GM12878 (cell line): ENCODE results near the gene KIFBP. TPM values are rescaled to one million over a fixed set of nuclear protein-coding genes. Genes with fewer than 3 reads are reported as not detected.
"Not testable (repeated sequence)": the region's sequence is repeated elsewhere in the genome, so short reads cannot be mapped to it uniquely, and the experiment has no call there.

ENCODE experiments used
- ATAC-seq: fragments of 200-7000 bp; cut with Tn5 transposase; 3 replicates; pipeline ENCODE4 v1.9.1; 2020; ENCODE audit warnings: mild to moderate bottlenecking, moderate library complexity
- BruUV-seq: library from RNA; stranded (reverse); fragments of 400-500 nt; replicated peaks from 2 replicates; lab custom pipeline; 2021; lab: Mats Ljungman, UMichigan
- CTCF ChIA-PET: fragments of 300-600 bp; sonication (Branson Sonifier 250); formaldehyde crosslinking; extraction: SDS; loops from one replicate; lab custom pipeline; 2021; ENCODE audit warnings: inconsistent platforms; lab: Yijun Ruan, JAX
- POLR2A ChIA-PET: fragments of 350-600 bp; formaldehyde crosslinking; extraction: SDS; loops from one replicate; lab custom pipeline; 2021; ENCODE audit warnings: inconsistent platforms; lab: Charles Lee
- RAD21 ChIA-PET: fragments of 300-600 bp; sonication (Branson Sonifier 250); formaldehyde crosslinking; loops from one replicate; lab custom pipeline; 2023; ENCODE audit warnings: antibody characterized with exemption; ENCODE audit not compliant: unreplicated experiment; lab: Charles Lee
- SMC1A ChIA-PET: fragments of 300-600 bp; sonication (Branson Sonifier 250); formaldehyde crosslinking; loops from one replicate; lab custom pipeline; 2023; ENCODE audit not compliant: unreplicated experiment, uncharacterized antibody; lab: Charles Lee
- DNase-seq: peaks from one replicate; pipeline ENCODE4 v3.0.0-alpha.2; 2011; ENCODE audit warnings: low read depth, low spot score
- FAIRE-seq: peaks from 3 replicates; lab custom pipeline; 2011; peaks lifted over from hg19 to GRCh38; lab: Jason Lieb, UNC
- H2AFZ ChIP-seq: 2 replicates; pipeline ENCODE4 v1.6.0; 2011; ENCODE audit warnings: low read depth, low read length, control low read depth; ENCODE audit not compliant: control insufficient read depth
- H3K27ac ChIP-seq: 2 replicates; pipeline ENCODE4 v1.5.1; 2011; ENCODE audit warnings: control low read depth; ENCODE audit not compliant: control insufficient read depth, insufficient read depth
- H3K27me3 ChIP-seq, 2 experiments: replicated peaks in 1 of 2; 2 replicates each; pipeline versions ENCODE4 v1.6.0 to v1.6.1; 2011; ENCODE audit warnings: low read length in 1 of 2; ENCODE audit not compliant: control insufficient read depth in 2 of 2, insufficient read depth in 2 of 2
- H3K36me3 ChIP-seq, 2 experiments: 2 replicates each; pipeline ENCODE4 v1.5.1; 2011; ENCODE audit warnings: low read length in 1 of 2; ENCODE audit not compliant: control insufficient read depth in 2 of 2, insufficient read depth in 2 of 2
- H3K4me1 ChIP-seq: 2 replicates; pipeline ENCODE4 v1.6.1; 2011; ENCODE audit warnings: mild to moderate bottlenecking, low read length, moderate library complexity, mixed read lengths; ENCODE audit not compliant: control insufficient read depth, insufficient read depth
- H3K4me2 ChIP-seq: 2 replicates; pipeline ENCODE4 v1.6.0; 2011; ENCODE audit warnings: control low read depth; ENCODE audit not compliant: control insufficient read depth, insufficient read depth
- H3K4me3 ChIP-seq: fragments of 200-600 bp; sonication (generic); 2 replicates; pipeline ENCODE4 v1.5.1; 2016
- H3K79me2 ChIP-seq: 2 replicates; pipeline ENCODE4 v1.6.0; 2011; ENCODE audit warnings: low read length; ENCODE audit not compliant: control insufficient read depth, insufficient read depth
- H3K9ac ChIP-seq: 2 replicates; pipeline ENCODE4 v1.8.0; 2011; ENCODE audit warnings: low read length, control low read depth, mixed read lengths; ENCODE audit not compliant: control insufficient read depth, insufficient read depth
- H3K9me3 ChIP-seq: replicated peaks from 3 replicates; pipeline ENCODE4 v1.5.1; 2011; ENCODE audit warnings: mild to moderate bottlenecking, low read length; ENCODE audit not compliant: control insufficient read depth, insufficient read depth
- H4K20me1 ChIP-seq: 2 replicates; pipeline ENCODE4 v1.6.0; 2011; ENCODE audit not compliant: control insufficient read depth, insufficient read depth
- ASH2L ChIP-seq: fragments of 300-600, 200-600 bp; sonication (generic); IDR thresholded peaks from 2 replicates; pipeline ENCODE4 v1.6.1; 2017; ENCODE audit warnings: low read depth, mild to moderate bottlenecking, borderline replicate concordance
- EED ChIP-seq: sonication (generic); IDR thresholded peaks from 2 replicates; pipeline ENCODE4 v1.6.1; 2016; ENCODE audit warnings: antibody characterized with exemption, low read depth
- MEF2B ChIP-seq: fragments of 450-650 bp; IDR thresholded peaks from 2 replicates; pipeline ENCODE4 v1.6.1; 2018; ENCODE audit warnings: mild to moderate bottlenecking, moderate library complexity; ENCODE audit not compliant: partially characterized antibody, poor library complexity, severe bottlenecking
- NR2C1 ChIP-seq: fragments of 450-650 bp; IDR thresholded peaks from 2 replicates; pipeline ENCODE4 v1.6.1; 2017; ENCODE audit warnings: antibody characterized with exemption, mild to moderate bottlenecking, moderate library complexity
- SIN3A ChIP-seq: IDR thresholded peaks from 2 replicates; pipeline ENCODE4 v1.6.1; 2012; ENCODE audit warnings: low read depth, low read length, improper control_type of control experiment
- SIX5 ChIP-seq: IDR thresholded peaks from 2 replicates; pipeline ENCODE4 v1.6.1; 2011; ENCODE audit warnings: mild to moderate bottlenecking, low read depth, low read length, moderate library complexity; ENCODE audit not compliant: severe bottlenecking
- TARDBP ChIP-seq: IDR thresholded peaks from 2 replicates; pipeline ENCODE4 v1.6.1; 2016; ENCODE audit warnings: borderline replicate concordance
- WGBS: methylation state at CpG from one replicate; pipeline ENCODE4 v1.1.6; 2016; ENCODE audit warnings: low lambda C conversion rate; ENCODE audit not compliant: insufficient replicate concordance, insufficient coverage; ENCODE audit errors: missing lambda C conversion rate; 5-methylcytosine and 5-hydroxymethylcytosine counted together
- in situ Hi-C: fragments of 300-500 bp; cut with MboI; formaldehyde crosslinking; loops from 9 replicates; pipeline ENCODE4 v1.14.3; 2018; ENCODE audit warnings: mixed read lengths
- intact Hi-C: fragments of 100-400 bp; cut with micrococcal nuclease; formaldehyde crosslinking; loops from one replicate; pipeline ENCODE4 v1.14.2; 2022; ENCODE audit not compliant: unreplicated experiment
- polyA plus RNA-seq, 11 experiments: library from polyadenylated mRNA; depleted of rRNA in 4 of 11; unstranded in 6 of 11; stranded (reverse) in 5 of 11; fragments of >200 nt; fragmentation: Nextera tagmentation in 4 of 11; fragmentation: Illumina TruSeq in 1 of 11; extraction: Ambion mirVana in 4 of 11; extraction: Trizol in 1 of 11; gene quantifications; 1 replicate in 1 of 11; 2 replicates in 10 of 11; pipeline versions ENCODE4 v1.2.1 to v1.2.3, GENCODE V29; 2011 to 2016; ENCODE audit warnings: inconsistent platforms in 2 of 11, missing spikeins in 2 of 11, low read depth in 1 of 11
- total RNA-seq, 4 experiments: library from RNA; depleted of rRNA in 3 of 4; stranded (reverse); fragments of >200 nt in 3 of 4; fragmentation: Illumina TruSeq in 1 of 4; extraction: Trizol in 1 of 4; gene quantifications; 2 replicates each; pipeline versions ENCODE4 v1.2.1 to v1.2.3, GENCODE V29; 2013 to 2021
- TF ChIP-seq, protein P1 (sequence below): fragments of 450-650 bp; IDR thresholded peaks from 2 replicates; pipeline ENCODE4 v1.6.1; 2017; ENCODE audit warnings: mild to moderate bottlenecking, low read depth, inconsistent platforms; ENCODE audit not compliant: poor library complexity, severe bottlenecking
- TF ChIP-seq, protein P2 (sequence below): IDR thresholded peaks from 2 replicates; pipeline ENCODE4 v1.6.1; 2012; ENCODE audit warnings: low read depth, low read length, improper control_type of control experiment

The KIFBP gene
- total and polyA plus RNA-seq, 10 of the 15 experiments (the other 5 are each of a cell fraction or from before 2014, with no cell fraction given): 8.6 to 29.5 (median 18.7) TPM

DNA sequence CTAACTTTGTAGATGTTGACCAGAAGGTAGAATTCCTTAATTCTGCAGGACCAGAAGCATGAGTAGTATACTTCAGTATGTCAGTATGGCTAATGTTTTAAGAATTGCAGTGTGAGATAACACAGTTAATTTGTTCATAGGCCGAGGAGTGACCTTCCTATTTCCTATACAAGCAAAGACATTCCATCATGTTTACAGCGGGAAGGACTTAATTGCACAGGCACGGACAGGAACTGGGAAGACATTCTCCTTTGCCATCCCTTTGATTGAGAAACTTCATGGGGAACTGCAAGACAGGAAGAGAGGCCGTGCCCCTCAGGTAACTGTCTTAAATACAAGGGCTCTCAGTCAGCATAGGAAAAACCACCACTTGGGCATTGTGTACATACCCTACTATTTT is 25.5 kb upstream of the KIFBP start (continued):
- TF ChIP-seq, protein P1, sequence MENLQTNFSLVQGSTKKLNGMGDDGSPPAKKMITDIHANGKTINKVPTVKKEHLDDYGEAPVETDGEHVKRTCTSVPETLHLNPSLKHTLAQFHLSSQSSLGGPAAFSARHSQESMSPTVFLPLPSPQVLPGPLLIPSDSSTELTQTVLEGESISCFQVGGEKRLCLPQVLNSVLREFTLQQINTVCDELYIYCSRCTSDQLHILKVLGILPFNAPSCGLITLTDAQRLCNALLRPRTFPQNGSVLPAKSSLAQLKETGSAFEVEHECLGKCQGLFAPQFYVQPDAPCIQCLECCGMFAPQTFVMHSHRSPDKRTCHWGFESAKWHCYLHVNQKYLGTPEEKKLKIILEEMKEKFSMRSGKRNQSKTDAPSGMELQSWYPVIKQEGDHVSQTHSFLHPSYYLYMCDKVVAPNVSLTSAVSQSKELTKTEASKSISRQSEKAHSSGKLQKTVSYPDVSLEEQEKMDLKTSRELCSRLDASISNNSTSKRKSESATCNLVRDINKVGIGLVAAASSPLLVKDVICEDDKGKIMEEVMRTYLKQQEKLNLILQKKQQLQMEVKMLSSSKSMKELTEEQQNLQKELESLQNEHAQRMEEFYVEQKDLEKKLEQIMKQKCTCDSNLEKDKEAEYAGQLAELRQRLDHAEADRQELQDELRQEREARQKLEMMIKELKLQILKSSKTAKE: no peak
- TF ChIP-seq EED (no peak), SIX5 (no peak), ASH2L (no peak)
- TF ChIP-seq, all 136 proteins: peak for 0

DNA sequence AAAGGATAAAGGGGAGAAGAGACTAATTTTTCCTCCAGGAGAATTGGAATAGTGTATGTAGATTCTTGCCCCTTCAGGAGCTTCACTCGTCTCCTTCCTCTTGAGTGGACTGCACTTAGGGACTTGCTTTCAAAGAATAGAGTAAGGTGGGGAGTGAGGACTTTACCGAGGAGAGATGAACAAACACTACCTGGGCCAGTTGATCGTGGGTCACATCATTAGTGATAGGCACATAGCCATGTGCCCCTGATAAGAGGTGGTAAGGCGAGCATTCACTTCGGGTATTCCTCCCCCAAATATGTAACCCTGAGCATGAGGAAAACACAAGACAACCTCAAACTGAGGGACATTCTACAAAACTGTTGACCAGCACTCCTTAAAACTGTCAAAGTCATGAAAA is 14.6 kb upstream of the KIFBP start:
- intact Hi-C loops (no loop called here), in situ Hi-C loops (no loop called here)
- ChIA-PET POLR2A (interaction anchor here (0.6 kb wide), 1 partner anchor 225 kb away, joined by 3 read pairs; no protein-coding TSS in a partner anchor), SMC1A (interaction anchor here (0.7 to 2.4 kb wide), 3 partner anchors 11 to 18 kb away, joined by 3 to 6 read pairs (median 4); partner anchors contain the start of gene DDX21), CTCF (interaction anchor here (1.2 kb wide), 1 partner anchor 11 kb away, joined by 5 read pairs; no protein-coding TSS in a partner anchor), RAD21 (interaction anchor here (1.2 kb wide), 1 partner anchor 419 kb away, joined by 3 read pairs; no protein-coding TSS in a partner anchor)
- no peak for TF ChIP-seq MEF2B
- TF ChIP-seq, protein P2, sequence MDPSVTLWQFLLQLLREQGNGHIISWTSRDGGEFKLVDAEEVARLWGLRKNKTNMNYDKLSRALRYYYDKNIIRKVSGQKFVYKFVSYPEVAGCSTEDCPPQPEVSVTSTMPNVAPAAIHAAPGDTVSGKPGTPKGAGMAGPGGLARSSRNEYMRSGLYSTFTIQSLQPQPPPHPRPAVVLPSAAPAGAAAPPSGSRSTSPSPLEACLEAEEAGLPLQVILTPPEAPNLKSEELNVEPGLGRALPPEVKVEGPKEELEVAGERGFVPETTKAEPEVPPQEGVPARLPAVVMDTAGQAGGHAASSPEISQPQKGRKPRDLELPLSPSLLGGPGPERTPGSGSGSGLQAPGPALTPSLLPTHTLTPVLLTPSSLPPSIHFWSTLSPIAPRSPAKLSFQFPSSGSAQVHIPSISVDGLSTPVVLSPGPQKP: no peak
- no peak for TF ChIP-seq TARDBP
- no peak for TF ChIP-seq SIN3A
- TF ChIP-seq NR2C1: no peak
- no TSS peak for BruUV-seq
- no peak overlapping the region for H2AFZ ChIP-seq
- ATAC-seq (no peak), FAIRE-seq (no peak), DNase-seq (no peak)
- 76% methylated on average over 5 of the region's 5 CpGs for WGBS
- H3K27me3 ChIP-seq: no peaks in the 10 kb centered on the region
- H3K4me2 ChIP-seq: no peak overlapping the region
- H3K4me3 ChIP-seq: no peak overlapping the region
- H3K79me2 ChIP-seq: no peaks in the 10 kb centered on the region; the same call in 1 of the 2 replicates
- H4K20me1 ChIP-seq: no peaks in the 10 kb centered on the region; the same call in 1 of the 2 replicates
- peaks cover 26 to 59% of the 10 kb centered on the region in 2 experiments for H3K36me3 ChIP-seq
- no peak overlapping the region for H3K9ac ChIP-seq
- no peaks in the 10 kb centered on the region for H3K9me3 ChIP-seq
- no peaks in the 10 kb centered on the region for H3K4me1 ChIP-seq
- no peak overlapping the region for H3K27ac ChIP-seq

DNA sequence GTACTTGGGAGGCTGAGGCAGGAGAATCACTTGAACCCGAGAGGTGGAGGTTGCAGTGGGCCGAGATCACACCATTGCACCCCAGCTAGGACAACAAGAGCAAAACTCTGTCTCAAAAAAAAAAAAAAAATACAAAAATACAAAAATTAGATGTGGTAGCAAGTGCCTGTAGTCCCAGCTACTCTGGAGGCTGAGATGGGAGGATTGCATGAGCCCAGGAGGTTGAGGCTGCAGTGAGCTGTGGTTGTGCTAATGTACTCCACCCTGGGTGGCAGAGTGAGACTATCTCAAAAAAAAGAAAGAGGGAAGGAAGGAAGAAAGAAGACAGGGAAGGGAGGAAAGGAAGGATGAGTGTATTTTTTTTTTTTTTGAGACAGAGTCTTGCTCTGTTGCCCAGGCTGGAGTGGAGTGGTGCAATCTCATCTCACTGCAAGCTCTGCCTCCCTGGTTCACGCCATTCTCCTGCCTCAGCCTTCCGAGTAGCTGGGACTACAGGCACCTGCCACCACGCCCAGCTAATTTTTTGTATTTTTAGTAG is 12.6 kb upstream of the KIFBP start:
- BruUV-seq, SMC1A ChIA-PET, H3K27me3 ChIP-seq, H3K9me3 ChIP-seq, H2AFZ ChIP-seq, RAD21 ChIA-PET, POLR2A ChIA-PET, H3K4me1 ChIP-seq, H3K4me3 ChIP-seq, H3K27ac ChIP-seq, H3K9ac ChIP-seq, FAIRE-seq, H3K79me2 ChIP-seq, H4K20me1 ChIP-seq, DNase-seq, H3K4me2 ChIP-seq, in situ Hi-C loops, ATAC-seq, CTCF ChIA-PET, intact Hi-C loops: not testable (repeated sequence)
- 100% methylated on average over 5 of the region's 5 CpGs for WGBS
- peaks cover 19 to 60% of the 10 kb centered on the region in 2 experiments for H3K36me3 ChIP-seq
